ENCODE results near the gene MALAT1. TPM values are rescaled to one million over a fixed set of nuclear protein-coding genes. Genes with fewer than 3 reads are reported as not detected.

The MALAT1 gene
- total and polyA plus RNA-seq, 2 of the 8 experiments (the other 6 are each of a cell fraction or from before 2014, with no cell fraction given), result 115 to 984 TPM

GRCh38 chr11:65477149-65477965, 21.5 kb upstream of the MALAT1 start (continued):
- TF ChIP-seq MAX (IDR thresholded peaks at IDR 0.05), result peak; percentile 84
- peak; percentile 52 for TF ChIP-seq TBP (IDR thresholded peaks at IDR 0.05; ENCODE audit: low read depth, low read length)
- peak; percentile 94 for TF ChIP-seq JUND (IDR thresholded peaks at IDR 0.05; ENCODE audit: low read length)
- TF ChIP-seq CEBPB (IDR thresholded peaks at IDR 0.05; ENCODE audit: low read depth, low read length), result peak; percentile 73
- peak; percentile 64 for TF ChIP-seq RBBP5 (IDR thresholded peaks at IDR 0.05; ENCODE audit: borderline replicate concordance, low read depth, low read length)
- no peak for TF ChIP-seq SP1 (IDR thresholded peaks at IDR 0.05; ENCODE audit: low read depth, low read length)
- no peak for TF ChIP-seq EZH2 (IDR thresholded peaks at IDR 0.05; ENCODE audit: low read depth, low read length, severe bottlenecking)
- no peak for TF ChIP-seq SIN3A (conservative IDR thresholded peaks at IDR 0.05 in 1 of 2, IDR thresholded peaks at IDR 0.05 in 1 of 2; ENCODE audit: low read depth in 1 of 2, low read length in 2 of 2)
- no peak for TF ChIP-seq SIX5 (IDR thresholded peaks at IDR 0.05; ENCODE audit: low read depth, low read length)
- no peak for TF ChIP-seq NANOG (IDR thresholded peaks at IDR 0.05; ENCODE audit: insufficient read depth, low read depth, low read length, poor library complexity, severe bottlenecking)
- TF ChIP-seq RFX5 (IDR thresholded peaks at IDR 0.05; ENCODE audit: borderline replicate concordance, low read depth, low read length), result no peak
- no peak for TF ChIP-seq SUZ12 (IDR thresholded peaks at IDR 0.05; ENCODE audit: low read length)
- no peak for TF ChIP-seq CBX8 (IDR thresholded peaks at IDR 0.05; ENCODE audit: borderline replicate concordance, low read depth, low read length)
- TF ChIP-seq JUN (IDR thresholded peaks at IDR 0.05; ENCODE audit: low read depth, low read length), result peak; percentile 62; the same call in 1 of the 2 replicates
- TF ChIP-seq CHD1 (IDR thresholded peaks at IDR 0.05; ENCODE audit: low read depth, low read length), result no peak
- TF ChIP-seq TEAD4 (IDR thresholded peaks at IDR 0.05; ENCODE audit: low read depth, low read length), result no peak
- 0 out of 2 replicates have a peak, but pooled peaks have one; percentile 6 for TF ChIP-seq CHD2 (IDR thresholded peaks at IDR 0.05; ENCODE audit: low read length)
- TF ChIP-seq TAF1 (IDR thresholded peaks at IDR 0.05; ENCODE audit: low read depth, low read length), result peak; percentile 84
- TF ChIP-seq ATF3 (IDR thresholded peaks at IDR 0.05; ENCODE audit: insufficient read depth, low read depth, low read length), result peak; percentile 85; the same call in 1 of the 2 replicates
- TF ChIP-seq SP4 (IDR thresholded peaks at IDR 0.05; ENCODE audit: low read length), result peak; percentile 86; the same call in 1 of the 2 replicates
- no peak for TF ChIP-seq BCL11A (IDR thresholded peaks at IDR 0.05; ENCODE audit: low read depth in 2 of 2, low read length in 2 of 2)
- peak; percentile 95 for TF ChIP-seq PHF8 (conservative IDR thresholded peaks at IDR 0.05; ENCODE audit: low read depth, low read length)
- TF ChIP-seq ASH2L (IDR thresholded peaks at IDR 0.05; ENCODE audit: low read length), result peak; percentile 81
- peak; percentile 83 for TF ChIP-seq TAF7 (optimal IDR thresholded peaks at IDR 0.05; ENCODE audit: borderline replicate concordance, low read depth, low read length)
